Mesothelial cell of epicardium (in vitro differentiated cells): ENCODE measurements around the gene ZNF609. TPM values are rescaled to one million over a fixed set of nuclear protein-coding genes. Genes with fewer than 3 reads are reported as not detected.

Experiments used
- DNase-seq, 2 experiments: peaks; one replicate each; pipeline ENCODE4 v3.0.0; 2021; ENCODE audit warnings: low spot score in 2 of 2; ENCODE audit not compliant: unreplicated experiment in 2 of 2
- H3K27ac Mint-ChIP-seq: 2 replicates; pipeline ENCODE4 v1.8.0; 2021; ENCODE audit warnings: mixed read lengths
- H3K27me3 Mint-ChIP-seq: 2 replicates; pipeline ENCODE4 v1.8.0; 2021; ENCODE audit warnings: low read depth, mixed read lengths
- H3K36me3 Mint-ChIP-seq: 2 replicates; pipeline ENCODE4 v1.8.0; 2021; ENCODE audit warnings: mixed read lengths
- H3K4me1 Mint-ChIP-seq: 2 replicates; pipeline ENCODE4 v1.8.0; 2021; ENCODE audit warnings: mixed read lengths
- H3K4me3 Mint-ChIP-seq: 2 replicates; pipeline ENCODE4 v1.8.0; 2021; ENCODE audit warnings: mild to moderate bottlenecking, moderate library complexity, mixed read lengths
- H3K9me3 Mint-ChIP-seq: 2 replicates; pipeline ENCODE4 v1.8.0; 2021; ENCODE audit warnings: mixed read lengths
- total RNA-seq: library from RNA; stranded (reverse); gene quantifications from 3 replicates; pipeline ENCODE4 v1.2.1, GENCODE V29; 2021
- TF ChIP-seq, protein P1 (sequence below): fragments of 200-600 bp; sonication (generic); IDR thresholded peaks from one replicate; pipeline ENCODE4 v1.5.0; 2021; ENCODE audit warnings: antibody characterized with exemption; ENCODE audit not compliant: unreplicated experiment

Gene ZNF609
- total RNA-seq, 1 donor from 2014 or later, result 76.0 TPM

DNA sequence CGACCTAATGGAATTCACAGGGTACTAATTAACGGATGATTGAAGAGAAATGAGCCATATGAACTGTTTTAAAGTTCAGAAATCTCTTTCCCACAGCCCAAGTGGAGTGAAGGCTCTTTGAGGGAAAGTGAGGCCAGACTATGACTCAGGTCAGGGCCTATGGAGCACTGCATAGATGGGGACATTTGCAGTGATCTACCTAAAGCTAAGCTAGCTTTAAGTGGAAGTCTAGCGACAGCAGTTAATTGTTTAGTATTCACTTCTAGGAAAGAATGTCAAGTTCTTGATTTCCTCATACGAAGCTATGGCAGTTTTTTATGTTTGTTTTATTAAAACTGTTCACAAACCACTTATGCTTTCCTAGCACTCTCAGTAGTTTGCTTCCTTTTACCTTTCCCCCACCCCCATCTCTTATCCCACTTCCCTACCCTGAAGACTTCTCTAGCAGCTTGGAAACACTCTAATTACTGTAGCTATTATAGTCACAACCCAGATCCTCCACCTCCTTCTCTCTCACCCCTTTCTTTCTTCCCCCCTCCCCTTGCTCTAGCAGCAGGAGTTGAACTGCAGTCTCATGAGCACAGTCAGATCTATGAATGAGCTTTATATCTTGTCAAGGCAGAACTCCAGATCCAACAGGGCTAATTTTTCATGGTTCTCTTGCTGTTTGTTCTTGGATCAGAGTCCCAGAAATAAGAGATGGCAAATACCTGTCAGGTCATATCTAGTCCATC, 6.2 kb downstream of the ZNF609 start:
- no peak overlapping the region for H3K4me3 Mint-ChIP-seq
- peak overlapping the region; percentile 45 for H3K27ac Mint-ChIP-seq
- no peaks in the 10 kb centered on the region for H3K27me3 Mint-ChIP-seq
- TF ChIP-seq, protein P1, sequence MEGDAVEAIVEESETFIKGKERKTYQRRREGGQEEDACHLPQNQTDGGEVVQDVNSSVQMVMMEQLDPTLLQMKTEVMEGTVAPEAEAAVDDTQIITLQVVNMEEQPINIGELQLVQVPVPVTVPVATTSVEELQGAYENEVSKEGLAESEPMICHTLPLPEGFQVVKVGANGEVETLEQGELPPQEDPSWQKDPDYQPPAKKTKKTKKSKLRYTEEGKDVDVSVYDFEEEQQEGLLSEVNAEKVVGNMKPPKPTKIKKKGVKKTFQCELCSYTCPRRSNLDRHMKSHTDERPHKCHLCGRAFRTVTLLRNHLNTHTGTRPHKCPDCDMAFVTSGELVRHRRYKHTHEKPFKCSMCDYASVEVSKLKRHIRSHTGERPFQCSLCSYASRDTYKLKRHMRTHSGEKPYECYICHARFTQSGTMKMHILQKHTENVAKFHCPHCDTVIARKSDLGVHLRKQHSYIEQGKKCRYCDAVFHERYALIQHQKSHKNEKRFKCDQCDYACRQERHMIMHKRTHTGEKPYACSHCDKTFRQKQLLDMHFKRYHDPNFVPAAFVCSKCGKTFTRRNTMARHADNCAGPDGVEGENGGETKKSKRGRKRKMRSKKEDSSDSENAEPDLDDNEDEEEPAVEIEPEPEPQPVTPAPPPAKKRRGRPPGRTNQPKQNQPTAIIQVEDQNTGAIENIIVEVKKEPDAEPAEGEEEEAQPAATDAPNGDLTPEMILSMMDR, result no peak
- peaks cover 14% of the 10 kb centered on the region for H3K36me3 Mint-ChIP-seq
- DNase-seq, result no peak
- no peaks in the 10 kb centered on the region for H3K9me3 Mint-ChIP-seq
- H3K4me1 Mint-ChIP-seq, result peaks cover 50% of the 10 kb centered on the region

DNA sequence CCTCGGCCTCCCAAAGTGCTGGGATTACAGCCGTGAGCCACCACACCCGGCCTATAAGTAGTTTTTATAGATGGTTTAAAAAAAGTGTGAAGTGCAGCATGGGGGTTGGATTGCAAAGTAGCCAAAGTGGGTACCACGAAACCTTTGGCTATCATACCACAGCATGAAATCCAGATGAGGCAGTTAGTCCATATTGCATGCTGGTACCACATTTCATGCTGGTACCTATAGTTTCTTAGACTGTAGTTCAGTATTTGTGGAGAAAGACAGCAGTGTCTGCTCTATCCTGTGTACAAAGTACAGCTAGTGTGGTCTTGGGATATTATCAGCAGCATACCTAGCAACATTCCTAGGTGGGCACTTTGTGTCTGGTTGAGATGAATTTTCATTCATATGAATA, 11.8 kb downstream of the ZNF609 start:
- TF ChIP-seq, protein P1, result no peak
- Mint-ChIP-seq H3K9me3 (no peaks in the 10 kb centered on the region), H3K36me3 (peaks cover 16% of the 10 kb centered on the region), H3K27me3 (no peaks in the 10 kb centered on the region), H3K27ac (no peak overlapping the region), H3K4me3 (no peak overlapping the region), H3K4me1 (peaks cover 21% of the 10 kb centered on the region)
- no peak for DNase-seq

DNA sequence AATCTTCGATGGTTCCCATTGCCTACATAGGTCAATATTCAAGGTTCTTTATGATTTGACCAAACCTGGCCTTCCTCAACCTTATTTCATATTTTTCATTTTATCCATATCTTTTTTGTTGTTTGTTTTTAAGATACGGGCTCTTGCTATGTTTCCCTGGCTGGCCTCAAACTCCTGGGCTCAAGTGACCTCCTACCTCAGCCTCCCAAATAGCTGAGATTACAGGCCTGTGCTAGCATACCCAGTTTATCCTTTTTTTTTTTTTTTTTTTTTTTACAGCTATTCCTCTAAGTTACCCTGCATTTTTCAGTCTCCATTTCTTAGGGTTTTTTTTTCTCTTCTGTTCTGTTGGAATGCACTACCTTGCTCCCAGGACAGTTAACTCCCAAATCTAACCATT, 14.5 kb downstream of the ZNF609 start:
- no peaks in the 10 kb centered on the region for H3K27me3 Mint-ChIP-seq
- no peak overlapping the region for H3K4me3 Mint-ChIP-seq
- H3K27ac Mint-ChIP-seq, result peak overlapping the region; percentile 55
- DNase-seq, result no peak
- TF ChIP-seq, protein P1, result no peak
- H3K4me1 Mint-ChIP-seq, result peaks cover 16% of the 10 kb centered on the region
- H3K36me3 Mint-ChIP-seq, result peaks cover 6% of the 10 kb centered on the region
- H3K9me3 Mint-ChIP-seq, result no peaks in the 10 kb centered on the region

DNA sequence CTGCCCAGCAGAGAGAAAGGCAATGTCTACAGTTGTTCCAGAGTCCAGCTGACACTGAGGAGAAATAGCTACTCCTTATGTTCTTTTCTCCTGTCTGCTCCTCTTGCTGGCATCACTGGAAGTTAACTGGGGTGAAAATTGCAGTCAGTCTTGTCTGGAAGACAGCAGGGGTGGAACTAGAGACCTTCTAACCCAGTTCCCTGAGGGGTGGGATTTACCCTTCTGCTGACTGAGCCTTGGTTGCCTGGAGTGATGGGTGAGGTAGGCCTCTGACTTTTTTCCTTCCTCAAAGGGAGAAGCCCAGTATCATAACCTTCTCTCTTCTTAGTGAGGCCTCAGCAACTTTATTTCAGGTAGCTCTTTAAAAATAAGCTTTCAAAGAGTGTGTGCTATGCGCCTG, 16.2 kb downstream of the ZNF609 start:
- no peak for DNase-seq
- Mint-ChIP-seq H3K9me3 (no peaks in the 10 kb centered on the region), H3K4me1 (peaks cover 24% of the 10 kb centered on the region), H3K27ac (peak overlapping the region; percentile 72), H3K27me3 (no peaks in the 10 kb centered on the region), H3K36me3 (peaks cover 10% of the 10 kb centered on the region), H3K4me3 (no peak overlapping the region)
- TF ChIP-seq, protein P1, result no peak

DNA sequence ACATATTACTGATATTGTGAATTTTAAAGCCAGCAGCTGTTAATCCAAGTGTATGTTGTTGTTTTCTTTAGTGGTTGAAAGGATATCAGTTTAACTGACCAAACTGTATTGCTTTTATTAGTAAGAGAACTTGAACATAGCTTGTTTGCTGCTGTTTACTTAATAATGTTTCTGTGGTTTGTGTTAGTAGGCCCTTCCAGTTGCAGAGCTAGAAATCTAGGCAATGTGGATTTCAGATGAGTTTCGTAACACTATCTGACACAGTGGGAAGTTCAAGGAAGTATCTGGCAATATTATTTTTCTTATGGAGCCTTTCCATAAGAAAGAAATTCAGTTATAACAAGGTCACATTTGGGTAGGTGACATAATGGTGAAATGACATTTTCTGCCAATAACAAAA, 18.5 kb downstream of the ZNF609 start:
- Mint-ChIP-seq H3K9me3 (no peaks in the 10 kb centered on the region), H3K36me3 (peaks cover 9% of the 10 kb centered on the region), H3K27me3 (no peaks in the 10 kb centered on the region), H3K4me1 (peaks cover 28% of the 10 kb centered on the region), H3K4me3 (no peak overlapping the region), H3K27ac (peak overlapping the region; percentile 86)
- TF ChIP-seq, protein P1, result no peak
- DNase-seq, result no peak
